Measurements from ENCODE around the gene RELCH. TPM values are rescaled to one million over a fixed set of nuclear protein-coding genes. Genes with fewer than 3 reads are reported as not detected.

The RELCH gene
- total and polyA plus RNA-seq, 2 of the 13 experiments (the other 11 are each of a cell fraction or from before 2014, with no cell fraction given): 5.6 to 31.7 TPM

- Histone ChIP-seq H3K4me1 (ENCODE audit: insufficient read depth, low read length) (no peaks in the 10 kb centered on the region), H4K20me1 (ENCODE audit: insufficient read depth, low read length) (no peaks in the 10 kb centered on the region), H3K9ac (ENCODE audit: insufficient read depth, low read depth, low read length) (no peak overlapping the region), H3K27me3 (ENCODE audit: control insufficient read depth in 1 of 2, insufficient read depth in 2 of 2, low read length in 2 of 2) (no peaks in the 10 kb centered on the region), H3K27ac (ENCODE audit: extremely low read length, insufficient read depth, low read length) (no peak overlapping the region), H3K79me2 (ENCODE audit: insufficient read depth, low read length) (no peaks in the 10 kb centered on the region), H3K4me2 (ENCODE audit: low read depth, low read length) (no peak overlapping the region), H3K36me3 (replicated peaks in 1 of 2; ENCODE audit: control insufficient read depth in 1 of 2, insufficient read depth in 2 of 2, low read length in 2 of 2) (no peaks in the 10 kb centered on the region; a peak in 1 of 5 replicates), H3K4me3 (replicated peaks in 1 of 3; ENCODE audit: insufficient read depth in 1 of 3, low read depth in 2 of 3, low read length in 3 of 3) (no peak overlapping the region), H2AFZ (ENCODE audit: low read length) (no peak overlapping the region), H3K9me3 (ENCODE audit: low read length) (no peaks in the 10 kb centered on the region)
- DNase-seq (ENCODE audit: low spot score): no peak
- no TSS peak for BruUV-seq (replicated peaks)
- 90% methylated on average over 1 of the region's 1 CpG for WGBS (ENCODE audit: low lambda C conversion rate)
- no peak for FAIRE-seq
- in situ Hi-C loops (cut with HindIII; ENCODE audit: extremely low pct_ligation_motif_present, low pct_unique_long_range_greater_than_20kb): no loop called here
- TF ChIP-seq ATRX (CRISPR knock-in tag; IDR thresholded peaks at IDR 0.05; ENCODE audit: borderline replicate concordance): no peak
- TF ChIP-seq NCOA5 (CRISPR knock-in tag; IDR thresholded peaks at IDR 0.05): no peak
- no peak for TF ChIP-seq BRF2 (CRISPR knock-in tag; IDR thresholded peaks at IDR 0.05)
- no peak for TF ChIP-seq ZNF713 (CRISPR knock-in tag; IDR thresholded peaks at IDR 0.05)
- no peak for TF ChIP-seq ZNF619 (CRISPR knock-in tag; IDR thresholded peaks at IDR 0.05)
- no peak for TF ChIP-seq ZSCAN21 (CRISPR knock-in tag; IDR thresholded peaks at IDR 0.05; ENCODE audit: borderline replicate concordance)
- TF ChIP-seq ARHGAP35 (CRISPR knock-in tag; IDR thresholded peaks at IDR 0.05; ENCODE audit: borderline replicate concordance): no peak
- TF ChIP-seq PLRG1 (conservative IDR thresholded peaks at IDR 0.05): no peak
- TF ChIP-seq, protein P1, sequence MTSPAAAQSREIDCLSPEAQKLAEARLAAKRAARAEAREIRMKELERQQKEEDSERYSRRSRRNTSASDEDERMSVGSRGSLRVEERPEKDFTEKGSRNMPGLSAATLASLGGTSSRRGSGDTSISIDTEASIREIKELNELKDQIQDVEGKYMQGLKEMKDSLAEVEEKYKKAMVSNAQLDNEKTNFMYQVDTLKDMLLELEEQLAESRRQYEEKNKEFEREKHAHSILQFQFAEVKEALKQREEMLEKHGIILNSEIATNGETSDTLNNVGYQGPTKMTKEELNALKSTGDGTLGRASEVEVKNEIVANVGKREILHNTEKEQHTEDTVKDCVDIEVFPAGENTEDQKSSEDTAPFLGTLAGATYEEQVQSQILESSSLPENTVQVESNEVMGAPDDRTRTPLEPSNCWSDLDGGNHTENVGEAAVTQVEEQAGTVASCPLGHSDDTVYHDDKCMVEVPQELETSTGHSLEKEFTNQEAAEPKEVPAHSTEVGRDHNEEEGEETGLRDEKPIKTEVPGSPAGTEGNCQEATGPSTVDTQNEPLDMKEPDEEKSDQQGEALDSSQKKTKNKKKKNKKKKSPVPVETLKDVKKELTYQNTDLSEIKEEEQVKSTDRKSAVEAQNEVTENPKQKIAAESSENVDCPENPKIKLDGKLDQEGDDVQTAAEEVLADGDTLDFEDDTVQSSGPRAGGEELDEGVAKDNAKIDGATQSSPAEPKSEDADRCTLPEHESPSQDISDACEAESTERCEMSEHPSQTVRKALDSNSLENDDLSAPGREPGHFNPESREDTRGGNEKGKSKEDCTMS (CRISPR knock-in tag; conservative IDR thresholded peaks at IDR 0.05): no peak
- TF ChIP-seq ZFP41 (CRISPR knock-in tag; IDR thresholded peaks at IDR 0.05; ENCODE audit: borderline replicate concordance): no peak
- TF ChIP-seq FOXA3 (CRISPR knock-in tag; IDR thresholded peaks at IDR 0.05): no peak
- TF ChIP-seq, protein P2, sequence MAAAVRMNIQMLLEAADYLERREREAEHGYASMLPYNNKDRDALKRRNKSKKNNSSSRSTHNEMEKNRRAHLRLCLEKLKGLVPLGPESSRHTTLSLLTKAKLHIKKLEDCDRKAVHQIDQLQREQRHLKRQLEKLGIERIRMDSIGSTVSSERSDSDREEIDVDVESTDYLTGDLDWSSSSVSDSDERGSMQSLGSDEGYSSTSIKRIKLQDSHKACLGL (CRISPR knock-in tag; IDR thresholded peaks at IDR 0.05): no peak
- ChIA-PET POLR2A (no interaction called here), CTCF (ENCODE audit: low intra/inter-chr PET ratio, low total read pairs) (no interaction called here)
- no peak for ATAC-seq
- intact Hi-C loops (cut with micrococcal nuclease; ENCODE audit: unreplicated experiment): no loop called here
These were observed 125.8 kb downstream of the RELCH start for GRCh38 chr18:62312851-62313250.
